K562 (cell line): ENCODE measurements around the gene SFI1. TPM values are rescaled to one million over a fixed set of nuclear protein-coding genes. Genes with fewer than 3 reads are reported as not detected.

Experiments
- BCOR ChIP-seq: fragments of 450-650 bp; IDR thresholded peaks from 2 replicates; pipeline ENCODE4 v1.6.1; 2016
- CAMTA2 ChIP-seq: fragments of 250-450 bp; sonication (Bioruptor Pico); conservative IDR thresholded peaks from 2 replicates; pipeline ENCODE4 v1.5.1; 2022
- CBFA2T3 ChIP-seq: fragments of 450-650 bp; IDR thresholded peaks from 2 replicates; pipeline ENCODE4 v1.6.1; 2017
- CHD1 ChIP-seq: fragments of 200-600 bp; sonication (generic); IDR thresholded peaks from one replicate; pipeline ENCODE4 v1.6.1; 2012; ENCODE audit warnings: mild to moderate bottlenecking, moderate library complexity, low read length, inconsistent platforms
- DACH1 ChIP-seq: fragments of 450-650 bp; IDR thresholded peaks from 2 replicates; pipeline ENCODE4 v1.6.1; 2018; ENCODE audit not compliant: partially characterized antibody
- ETV6 ChIP-seq, 3 experiments: fragments of 150-350 bp in 1 of 3; sonication (generic) in 1 of 3; formaldehyde crosslinking in 1 of 3; IDR thresholded peaks; 2 replicates each; pipeline versions ENCODE4 v1.6.1 to v1.8.0; 2014 to 2022; ENCODE audit warnings: borderline replicate concordance in 2 of 3, low read depth in 2 of 3, antibody characterized with exemption in 1 of 3, low read length in 1 of 3, mild to moderate bottlenecking in 1 of 3, missing genetic modification reagents in 1 of 3
- FIP1L1 ChIP-seq: fragments of 200-400 bp; formaldehyde crosslinking; IDR thresholded peaks from 2 replicates; pipeline ENCODE4 v1.6.1; 2018; ENCODE audit warnings: mild to moderate bottlenecking, low read depth, low read length; ENCODE audit not compliant: poor library complexity, severe bottlenecking
- KAT2B ChIP-seq: IDR thresholded peaks from one replicate; pipeline ENCODE4 v1.6.1; 2012; ENCODE audit warnings: low read depth, mild to moderate bottlenecking, control low read depth, inconsistent platforms, low read length, moderate library complexity
- MED1 ChIP-seq: sonication (generic); formaldehyde crosslinking; IDR thresholded peaks from 2 replicates; pipeline ENCODE4 v1.8.1; 2023; ENCODE audit warnings: missing genetic modification reagents, borderline replicate concordance
- PHF8 ChIP-seq: fragments of 200-600 bp; sonication (generic); IDR thresholded peaks from 2 replicates; pipeline ENCODE4 v1.6.1; 2012; ENCODE audit warnings: mixed run types, mild to moderate bottlenecking, inconsistent platforms, low read length, moderate library complexity, borderline replicate concordance
- POU5F1 ChIP-seq: fragments of 150-350 bp; IDR thresholded peaks from 2 replicates; pipeline ENCODE4 v1.6.1; 2014; ENCODE audit warnings: borderline replicate concordance, low read length, low read depth, mild to moderate bottlenecking; ENCODE audit not compliant: partially characterized antibody
- SMARCC2 ChIP-seq: fragments of 450-650 bp; IDR thresholded peaks from 2 replicates; pipeline ENCODE4 v1.6.1; 2017; ENCODE audit warnings: antibody characterized with exemption, moderate library complexity, mild to moderate bottlenecking, low read depth
- SREBF1 ChIP-seq: fragments of 150-350 bp; IDR thresholded peaks from 2 replicates; pipeline ENCODE4 v1.6.1; 2014; ENCODE audit warnings: antibody characterized with exemption, low read depth, low read length, borderline replicate concordance
- TAF1 ChIP-seq: IDR thresholded peaks from 2 replicates; pipeline ENCODE4 v1.6.1; 2011; ENCODE audit warnings: mild to moderate bottlenecking, low read length, moderate library complexity; ENCODE audit not compliant: insufficient read depth, control insufficient read depth, severe bottlenecking; ENCODE audit errors: extremely low read depth
- TAF9B ChIP-seq: fragments of 450-650 bp; IDR thresholded peaks from 2 replicates; pipeline ENCODE4 v1.6.1; 2018; ENCODE audit warnings: mild to moderate bottlenecking; ENCODE audit not compliant: partially characterized antibody
- TEAD4 ChIP-seq, 2 experiments: sonication (generic) in 1 of 2; formaldehyde crosslinking in 1 of 2; IDR thresholded peaks; 2 replicates each; pipeline versions ENCODE4 v1.6.1 to v1.8.0; 2012 to 2022; ENCODE audit warnings: borderline replicate concordance in 1 of 2, inconsistent platforms in 1 of 2, low read length in 1 of 2, mild to moderate bottlenecking in 1 of 2, missing genetic modification reagents in 1 of 2
- USF1 ChIP-seq: sonication (generic); formaldehyde crosslinking; IDR thresholded peaks from 2 replicates; pipeline ENCODE4 v1.9.0; 2022; ENCODE audit warnings: mild to moderate bottlenecking, missing genetic modification reagents
- ZC3H11A ChIP-seq: IDR thresholded peaks from 2 replicates; pipeline ENCODE4 v1.6.1; 2012; ENCODE audit warnings: low read depth, low read length, improper control_type of control experiment
- ZFP30 ChIP-seq: fragments of 250-450 bp; sonication (Bioruptor Pico); IDR thresholded peaks from 2 replicates; pipeline ENCODE4 v1.8.0; 2022; ENCODE audit warnings: moderate library complexity, mild to moderate bottlenecking, inconsistent platforms, borderline replicate concordance
- ZNF274 ChIP-seq: IDR thresholded peaks from 2 replicates; pipeline ENCODE4 v1.6.1; 2011; ENCODE audit warnings: low read depth, mild to moderate bottlenecking, low read length, moderate library complexity, borderline replicate concordance
- ZNF384 ChIP-seq: IDR thresholded peaks from 2 replicates; pipeline ENCODE4 v1.6.1; 2012; ENCODE audit warnings: low read depth, low read length, improper control_type of control experiment
- ZNF444 ChIP-seq: fragments of 250-450 bp; sonication (Bioruptor Pico); IDR thresholded peaks from 2 replicates; pipeline ENCODE4 v1.4.0; 2020; ENCODE audit warnings: mild to moderate bottlenecking, moderate library complexity
- ZNF57 ChIP-seq: fragments of 450-650 bp; formaldehyde crosslinking; IDR thresholded peaks from 2 replicates; pipeline ENCODE4 v1.4.0; 2020; ENCODE audit warnings: mild to moderate bottlenecking, moderate library complexity
- polyA plus RNA-seq, 8 experiments: library from polyadenylated mRNA; depleted of rRNA in 4 of 8; stranded (reverse) in 5 of 8; unstranded in 3 of 8; fragments of >200 nt; fragmentation: Nextera tagmentation in 2 of 8; fragmentation: Illumina TruSeq in 1 of 8; extraction: Ambion mirVana in 2 of 8; extraction: Trizol in 1 of 8; gene quantifications; 2 replicates each; pipeline versions ENCODE4 v1.2.1 to v1.2.3, GENCODE V29; 2011 to 2014; ENCODE audit warnings: inconsistent platforms in 1 of 8, missing spikeins in 1 of 8
- total RNA-seq, 7 experiments: library from RNA; depleted of rRNA in 6 of 7; stranded (reverse); fragments of >200 nt in 6 of 7; fragmentation: Illumina TruSeq in 2 of 7; extraction: Trizol in 2 of 7; gene quantifications; 2 replicates each; pipeline versions ENCODE4 v1.2.1 to v1.2.3, GENCODE V29; 2011 to 2021; ENCODE audit warnings: low replicate concordance in 1 of 7
- TF ChIP-seq, protein P1 (sequence below), 2 experiments: fragments of 150-350 bp in 1 of 2; IDR thresholded peaks; 2 replicates each; pipeline ENCODE4 v1.6.1; 2012 to 2016; ENCODE audit warnings: low read depth in 2 of 2, low read length in 2 of 2, mild to moderate bottlenecking in 1 of 2, moderate library complexity in 1 of 2

SFI1 gene
- total and polyA plus RNA-seq, 9 of the 15 experiments (the other 6 are each of a cell fraction or from before 2014, with no cell fraction given), result 3.0 to 25.6 (median 14.1) TPM

DNA sequence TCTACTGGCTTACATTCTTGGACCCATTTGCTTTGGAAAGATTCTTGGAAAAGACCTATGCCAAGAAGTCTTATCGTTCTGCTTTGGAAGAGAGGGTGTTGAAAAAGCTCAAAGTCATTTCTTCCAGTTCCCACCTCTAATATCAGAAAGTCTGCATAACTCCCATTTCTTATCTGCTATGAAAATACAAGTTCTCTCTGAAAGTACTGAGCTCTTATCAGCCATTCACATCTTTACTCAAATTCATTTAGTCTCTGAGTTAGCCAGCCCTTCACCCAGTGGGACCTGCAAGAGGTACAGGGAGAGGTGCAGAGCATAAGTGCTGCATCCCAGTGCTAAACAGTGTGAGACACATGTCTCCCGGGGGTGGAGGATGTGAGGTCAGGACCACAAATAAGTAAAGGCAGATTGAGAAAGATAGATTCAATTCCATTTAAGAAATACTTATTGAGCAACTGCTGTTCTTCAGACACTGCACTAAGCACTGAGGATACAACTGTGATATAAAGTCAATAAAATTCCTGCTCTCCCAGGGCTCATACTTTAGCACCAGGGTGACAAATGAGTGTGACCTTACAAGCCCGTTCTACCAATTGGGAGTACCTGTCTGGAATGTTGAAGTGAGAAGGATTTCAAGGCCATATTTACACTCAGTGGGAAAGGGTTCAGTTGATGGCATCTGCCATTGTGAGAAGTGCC lies 89.0 kb downstream of the SFI1 start (continued):
- TF ChIP-seq MED1 (CRISPR knock-in tag) (no peak), SMARCC2 (peak; percentile 47; the same call in 1 of the 2 replicates), CBFA2T3 (peak; percentile 85), PHF8 (no peak), CHD1 (no peak), KAT2B (no peak), ZFP30 (CRISPR knock-in tag) (no peak), SREBF1 (no peak), ZNF384 (no peak), TAF1 (no peak), TAF9B (no peak), ZNF57 (CRISPR knock-in tag) (no peak), POU5F1 (no peak), TEAD4 (IDR thresholded peaks at IDR 0.05; ENCODE audit: low read length) (peak; percentile 86), TEAD4 (CRISPR knock-in tag; IDR thresholded peaks at IDR 0.05; ENCODE audit: borderline replicate concordance) (no peak), USF1 (CRISPR knock-in tag) (no peak), FIP1L1 (no peak), BCOR (no peak), ZC3H11A (no peak), ZNF274 (no peak), CAMTA2 (CRISPR knock-in tag) (no peak), ZNF444 (CRISPR knock-in tag) (no peak), ETV6 (IDR thresholded peaks at IDR 0.05; ENCODE audit: borderline replicate concordance in 1 of 2, low read depth in 2 of 2, low read length in 1 of 2) (no peak), ETV6 (CRISPR knock-in tag; IDR thresholded peaks at IDR 0.05; ENCODE audit: borderline replicate concordance) (no peak), DACH1 (no peak)
- TF ChIP-seq, protein P1, sequence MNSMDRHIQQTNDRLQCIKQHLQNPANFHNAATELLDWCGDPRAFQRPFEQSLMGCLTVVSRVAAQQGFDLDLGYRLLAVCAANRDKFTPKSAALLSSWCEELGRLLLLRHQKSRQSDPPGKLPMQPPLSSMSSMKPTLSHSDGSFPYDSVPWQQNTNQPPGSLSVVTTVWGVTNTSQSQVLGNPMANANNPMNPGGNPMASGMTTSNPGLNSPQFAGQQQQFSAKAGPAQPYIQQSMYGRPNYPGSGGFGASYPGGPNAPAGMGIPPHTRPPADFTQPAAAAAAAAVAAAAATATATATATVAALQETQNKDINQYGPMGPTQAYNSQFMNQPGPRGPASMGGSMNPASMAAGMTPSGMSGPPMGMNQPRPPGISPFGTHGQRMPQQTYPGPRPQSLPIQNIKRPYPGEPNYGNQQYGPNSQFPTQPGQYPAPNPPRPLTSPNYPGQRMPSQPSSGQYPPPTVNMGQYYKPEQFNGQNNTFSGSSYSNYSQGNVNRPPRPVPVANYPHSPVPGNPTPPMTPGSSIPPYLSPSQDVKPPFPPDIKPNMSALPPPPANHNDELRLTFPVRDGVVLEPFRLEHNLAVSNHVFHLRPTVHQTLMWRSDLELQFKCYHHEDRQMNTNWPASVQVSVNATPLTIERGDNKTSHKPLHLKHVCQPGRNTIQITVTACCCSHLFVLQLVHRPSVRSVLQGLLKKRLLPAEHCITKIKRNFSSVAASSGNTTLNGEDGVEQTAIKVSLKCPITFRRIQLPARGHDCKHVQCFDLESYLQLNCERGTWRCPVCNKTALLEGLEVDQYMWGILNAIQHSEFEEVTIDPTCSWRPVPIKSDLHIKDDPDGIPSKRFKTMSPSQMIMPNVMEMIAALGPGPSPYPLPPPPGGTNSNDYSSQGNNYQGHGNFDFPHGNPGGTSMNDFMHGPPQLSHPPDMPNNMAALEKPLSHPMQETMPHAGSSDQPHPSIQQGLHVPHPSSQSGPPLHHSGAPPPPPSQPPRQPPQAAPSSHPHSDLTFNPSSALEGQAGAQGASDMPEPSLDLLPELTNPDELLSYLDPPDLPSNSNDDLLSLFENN (IDR thresholded peaks at IDR 0.05; ENCODE audit: low read depth in 2 of 2, low read length in 2 of 2), result no peak
